Measurements from ENCODE around the gene UNC5C.

UNC5C gene

GRCh38 chr4:95220205-95221175 is 328.3 kb downstream of the UNC5C start:
- no peak overlapping the region for H3K9ac ChIP-seq (ENCODE audit: low read depth, low read length)
- H3K4me1 ChIP-seq (ENCODE audit: control insufficient read depth, insufficient read depth, low read length) = peaks cover 27% of the 10 kb centered on the region
- no peaks in the 10 kb centered on the region for H3K9me3 ChIP-seq (replicated peaks; ENCODE audit: low read length)
- no peaks in the 10 kb centered on the region for H3K36me3 ChIP-seq (ENCODE audit: insufficient read depth, low read length)
- no peak overlapping the region for H3K4me2 ChIP-seq (ENCODE audit: low read length)
- no peak overlapping the region for H3K4me3 ChIP-seq (ENCODE audit: low read length)
- H3K27me3 ChIP-seq (ENCODE audit: control insufficient read depth, insufficient read depth, low read length) = no peaks in the 10 kb centered on the region

GRCh38 chr4:95219109-95219508 is 329.7 kb downstream of the UNC5C start:
- Histone ChIP-seq H3K27me3 (ENCODE audit: control insufficient read depth, insufficient read depth, low read length) (no peaks in the 10 kb centered on the region), H3K4me1 (ENCODE audit: control insufficient read depth, insufficient read depth, low read length) (peaks cover 28% of the 10 kb centered on the region), H3K36me3 (ENCODE audit: insufficient read depth, low read length) (no peaks in the 10 kb centered on the region), H3K4me3 (ENCODE audit: low read length) (peak overlapping the region; percentile 35), H3K9me3 (replicated peaks; ENCODE audit: low read length) (no peaks in the 10 kb centered on the region), H3K4me2 (ENCODE audit: low read length) (peak overlapping the region; percentile 64), H3K9ac (ENCODE audit: low read depth, low read length) (no peak overlapping the region)

GRCh38 chr4:95217197-95217596 is 331.6 kb downstream of the UNC5C start:
- peaks cover 28% of the 10 kb centered on the region for H3K4me1 ChIP-seq (ENCODE audit: control insufficient read depth, insufficient read depth, low read length)
- no peak overlapping the region for H3K9ac ChIP-seq (ENCODE audit: low read depth, low read length)
- no peaks in the 10 kb centered on the region for H3K36me3 ChIP-seq (ENCODE audit: insufficient read depth, low read length)
- H3K9me3 ChIP-seq (replicated peaks; ENCODE audit: low read length) = no peaks in the 10 kb centered on the region
- H3K4me2 ChIP-seq (ENCODE audit: low read length) = no peak overlapping the region
- H3K27me3 ChIP-seq (ENCODE audit: control insufficient read depth, insufficient read depth, low read length) = no peaks in the 10 kb centered on the region
- H3K4me3 ChIP-seq (ENCODE audit: low read length) = no peak overlapping the region

GRCh38 chr4:95216636-95217035 is 332.1 kb downstream of the UNC5C start:
- Histone ChIP-seq H3K4me1 (ENCODE audit: control insufficient read depth, insufficient read depth, low read length) (peaks cover 28% of the 10 kb centered on the region), H3K27me3 (ENCODE audit: control insufficient read depth, insufficient read depth, low read length) (no peaks in the 10 kb centered on the region), H3K9me3 (replicated peaks; ENCODE audit: low read length) (no peaks in the 10 kb centered on the region), H3K9ac (ENCODE audit: low read depth, low read length) (no peak overlapping the region), H3K4me3 (ENCODE audit: low read length) (no peak overlapping the region), H3K4me2 (ENCODE audit: low read length) (no peak overlapping the region), H3K36me3 (ENCODE audit: insufficient read depth, low read length) (no peaks in the 10 kb centered on the region)

- Histone ChIP-seq H3K9me3 (replicated peaks; ENCODE audit: low read length) (no peaks in the 10 kb centered on the region), H3K36me3 (ENCODE audit: insufficient read depth, low read length) (no peaks in the 10 kb centered on the region), H3K4me1 (ENCODE audit: control insufficient read depth, insufficient read depth, low read length) (peaks cover 28% of the 10 kb centered on the region), H3K27me3 (ENCODE audit: control insufficient read depth, insufficient read depth, low read length) (no peaks in the 10 kb centered on the region), H3K4me3 (ENCODE audit: low read length) (no peak overlapping the region), H3K4me2 (ENCODE audit: low read length) (no peak overlapping the region), H3K9ac (ENCODE audit: low read depth, low read length) (no peak overlapping the region)
Observed at GRCh38 chr4:95215991-95216605, 332.7 kb downstream of the UNC5C start.

GRCh38 chr4:95215043-95215442 is 333.7 kb downstream of the UNC5C start:
- H3K27me3 ChIP-seq (ENCODE audit: control insufficient read depth, insufficient read depth, low read length) = no peaks in the 10 kb centered on the region
- H3K36me3 ChIP-seq (ENCODE audit: insufficient read depth, low read length) = no peaks in the 10 kb centered on the region
- no peak overlapping the region for H3K9ac ChIP-seq (ENCODE audit: low read depth, low read length)
- no peak overlapping the region for H3K4me3 ChIP-seq (ENCODE audit: low read length)
- peaks cover 28% of the 10 kb centered on the region for H3K4me1 ChIP-seq (ENCODE audit: control insufficient read depth, insufficient read depth, low read length)
- no peaks in the 10 kb centered on the region for H3K9me3 ChIP-seq (replicated peaks; ENCODE audit: low read length)
- no peak overlapping the region for H3K4me2 ChIP-seq (ENCODE audit: low read length)

GRCh38 chr4:95214408-95214807 is 334.4 kb downstream of the UNC5C start:
- Histone ChIP-seq H3K4me1 (ENCODE audit: control insufficient read depth, insufficient read depth, low read length) (peaks cover 24% of the 10 kb centered on the region), H3K36me3 (ENCODE audit: insufficient read depth, low read length) (no peaks in the 10 kb centered on the region), H3K4me2 (ENCODE audit: low read length) (no peak overlapping the region), H3K27me3 (ENCODE audit: control insufficient read depth, insufficient read depth, low read length) (no peaks in the 10 kb centered on the region), H3K4me3 (ENCODE audit: low read length) (no peak overlapping the region), H3K9me3 (replicated peaks; ENCODE audit: low read length) (no peaks in the 10 kb centered on the region), H3K9ac (ENCODE audit: low read depth, low read length) (no peak overlapping the region)

- H3K4me2 ChIP-seq (ENCODE audit: low read length) = no peak overlapping the region
- H3K36me3 ChIP-seq (ENCODE audit: insufficient read depth, low read length) = no peaks in the 10 kb centered on the region
- H3K4me1 ChIP-seq (ENCODE audit: control insufficient read depth, insufficient read depth, low read length) = peaks cover 17% of the 10 kb centered on the region
- H3K27me3 ChIP-seq (ENCODE audit: control insufficient read depth, insufficient read depth, low read length) = no peaks in the 10 kb centered on the region
- H3K4me3 ChIP-seq (ENCODE audit: low read length) = no peak overlapping the region
- no peaks in the 10 kb centered on the region for H3K9me3 ChIP-seq (replicated peaks; ENCODE audit: low read length)
- no peak overlapping the region for H3K9ac ChIP-seq (ENCODE audit: low read depth, low read length)
Observed at GRCh38 chr4:95213366-95213765, 335.4 kb downstream of the UNC5C start.

GRCh38 chr4:95212692-95213091 is 336.1 kb downstream of the UNC5C start:
- H3K4me3 ChIP-seq (ENCODE audit: low read length) = no peak overlapping the region
- H3K4me1 ChIP-seq (ENCODE audit: control insufficient read depth, insufficient read depth, low read length) = peaks cover 17% of the 10 kb centered on the region
- no peaks in the 10 kb centered on the region for H3K27me3 ChIP-seq (ENCODE audit: control insufficient read depth, insufficient read depth, low read length)
- no peak overlapping the region for H3K4me2 ChIP-seq (ENCODE audit: low read length)
- no peaks in the 10 kb centered on the region for H3K9me3 ChIP-seq (replicated peaks; ENCODE audit: low read length)
- no peak overlapping the region for H3K9ac ChIP-seq (ENCODE audit: low read depth, low read length)
- no peaks in the 10 kb centered on the region for H3K36me3 ChIP-seq (ENCODE audit: insufficient read depth, low read length)

- Histone ChIP-seq H3K27me3 (ENCODE audit: control insufficient read depth, insufficient read depth, low read length) (peaks cover 4% of the 10 kb centered on the region), H3K9me3 (replicated peaks; ENCODE audit: low read length) (no peaks in the 10 kb centered on the region), H3K9ac (ENCODE audit: low read depth, low read length) (no peak overlapping the region), H3K4me1 (ENCODE audit: control insufficient read depth, insufficient read depth, low read length) (no peaks in the 10 kb centered on the region), H3K4me3 (ENCODE audit: low read length) (no peak overlapping the region), H3K4me2 (ENCODE audit: low read length) (no peak overlapping the region), H3K36me3 (ENCODE audit: insufficient read depth, low read length) (no peaks in the 10 kb centered on the region)
Observed at GRCh38 chr4:95209927-95210326, 338.8 kb downstream of the UNC5C start.

GRCh38 chr4:95204873-95205272 is 343.9 kb downstream of the UNC5C start:
- Histone ChIP-seq H3K4me3 (ENCODE audit: low read length) (no peak overlapping the region), H3K9me3 (replicated peaks; ENCODE audit: low read length) (no peaks in the 10 kb centered on the region), H3K4me2 (ENCODE audit: low read length) (no peak overlapping the region), H3K4me1 (ENCODE audit: control insufficient read depth, insufficient read depth, low read length) (no peaks in the 10 kb centered on the region), H3K9ac (ENCODE audit: low read depth, low read length) (no peak overlapping the region), H3K27me3 (ENCODE audit: control insufficient read depth, insufficient read depth, low read length) (peaks cover 4% of the 10 kb centered on the region), H3K36me3 (ENCODE audit: insufficient read depth, low read length) (no peaks in the 10 kb centered on the region)
